ENCODE results near the gene TMEM185A. TPM values are rescaled to one million over a fixed set of nuclear protein-coding genes. Genes with fewer than 3 reads are reported as not detected.

TMEM185A gene
- total RNA-seq, 6 experiments from 2014 or later: 6.4 to 10.6 (median 7.4) TPM

- Histone ChIP-seq H3K9me3 (no peaks in the 10 kb centered on the region), H3K36me3 (no peaks in the 10 kb centered on the region), H3K27me3 (no peaks in the 10 kb centered on the region), H3K4me1 (no peaks in the 10 kb centered on the region), H3K27ac (no peak overlapping the region), H3K4me3 (no peak overlapping the region)
- DNase-seq (no peak), ATAC-seq (no peak)
- no peak for TF ChIP-seq CTCF (IDR thresholded peaks at IDR 0.05)
- no peak for TF ChIP-seq POLR2A (IDR thresholded peaks at IDR 0.05)
- intact Hi-C loops (cut with DNase I): no loop called here
- WGBS (ENCODE audit: insufficient coverage, low coverage, low lambda C conversion rate, missing lambda C conversion rate): 54% methylated on average over 4 of the region's 4 CpGs
These were observed 11.9 kb upstream of the TMEM185A start for GRCh38 chrX:149643496-149643895.

DNA sequence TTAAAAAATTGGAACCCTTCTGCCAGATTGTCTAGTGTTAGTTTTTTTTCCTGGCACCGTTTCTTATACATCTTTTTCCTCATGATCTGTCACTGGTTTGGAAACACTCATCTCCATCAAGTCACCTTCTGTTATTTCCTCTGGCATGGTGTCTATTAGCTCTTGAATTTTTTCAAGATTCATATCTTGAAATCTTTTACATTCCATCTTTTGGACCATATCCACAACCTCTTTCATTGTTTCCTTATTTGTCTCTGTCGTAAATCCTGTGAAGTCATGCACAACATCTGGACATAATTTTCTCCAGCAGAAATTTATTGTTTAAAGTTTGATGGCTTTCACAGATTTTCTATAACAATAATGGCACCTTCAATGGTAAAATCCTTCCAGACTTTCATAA is 10.2 kb upstream of the TMEM185A start:
- 48% methylated on average over 2 of the region's 2 CpGs for WGBS (ENCODE audit: insufficient coverage, low coverage, low lambda C conversion rate, missing lambda C conversion rate)
- DNase-seq (no peak), ATAC-seq (no peak)
- no peak overlapping the region for H3K27ac ChIP-seq
- H3K4me3 ChIP-seq: no peak overlapping the region
- H3K4me1 ChIP-seq: no peaks in the 10 kb centered on the region
- intact Hi-C loops (cut with DNase I): no loop called here
- H3K27me3 ChIP-seq: no peaks in the 10 kb centered on the region
- no peaks in the 10 kb centered on the region for H3K36me3 ChIP-seq
- no peaks in the 10 kb centered on the region for H3K9me3 ChIP-seq
- TF ChIP-seq CTCF (IDR thresholded peaks at IDR 0.05) (no peak), POLR2A (IDR thresholded peaks at IDR 0.05) (no peak)

- Histone ChIP-seq H3K27ac (no peak overlapping the region), H3K27me3 (no peaks in the 10 kb centered on the region), H3K36me3 (no peaks in the 10 kb centered on the region), H3K9me3 (no peaks in the 10 kb centered on the region), H3K4me3 (no peak overlapping the region), H3K4me1 (no peaks in the 10 kb centered on the region)
- TF ChIP-seq POLR2A (IDR thresholded peaks at IDR 0.05): no peak
- TF ChIP-seq CTCF (IDR thresholded peaks at IDR 0.05): no peak
- ATAC-seq (no peak), DNase-seq (no peak)
- intact Hi-C loops (cut with DNase I): no loop called here
- WGBS (ENCODE audit: insufficient coverage, low coverage, low lambda C conversion rate, missing lambda C conversion rate): 8% methylated on average over 3 of the region's 3 CpGs
These were observed 9.8 kb upstream of the TMEM185A start for GRCh38 chrX:149641432-149641831.

DNA sequence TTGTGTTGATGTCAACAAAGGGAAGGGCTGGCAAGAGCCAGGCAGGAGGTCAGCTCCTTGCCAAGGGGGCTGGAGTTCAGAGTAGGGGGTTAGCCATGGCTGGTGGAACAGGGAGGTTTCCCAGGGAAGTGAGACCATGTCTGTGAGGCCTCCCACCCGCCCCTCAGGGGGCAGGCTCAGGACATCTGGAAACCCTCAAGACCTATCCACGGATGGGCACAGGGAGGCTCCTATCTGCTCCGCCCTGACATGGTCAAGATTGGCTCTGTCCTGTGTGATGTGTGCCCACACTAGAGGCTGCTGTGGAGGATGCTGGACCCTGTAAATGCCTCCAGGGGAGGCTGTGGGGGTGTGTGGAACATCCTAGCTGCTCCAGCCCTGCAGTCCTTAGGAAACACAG is 8.0 kb upstream of the TMEM185A start:
- no CpG with 5 or more reads among the region's 3 CpGs for WGBS (ENCODE audit: insufficient coverage, low coverage, low lambda C conversion rate, missing lambda C conversion rate)

More for the DNA sequence above, 8.0 kb upstream of the TMEM185A start:
- H3K9me3 ChIP-seq: no peaks in the 10 kb centered on the region
- intact Hi-C loops (cut with DNase I): no loop called here
- DNase-seq (no peak), ATAC-seq (peak in 1 of 4 donors; percentile 28)
- TF ChIP-seq POLR2A (IDR thresholded peaks at IDR 0.05) (no peak), CTCF (IDR thresholded peaks at IDR 0.05) (no peak)
- no peaks in the 10 kb centered on the region for H3K36me3 ChIP-seq
- H3K27ac ChIP-seq: no peak overlapping the region
- no peaks in the 10 kb centered on the region for H3K4me1 ChIP-seq
- H3K27me3 ChIP-seq: no peaks in the 10 kb centered on the region
- H3K4me3 ChIP-seq: no peak overlapping the region

All from right lobe of liver (tissue), 6 donors.